Activated CD4-positive, alpha-beta T cell treated with anti-CD3 and anti-CD28 coated beads, Interleukin-2, Interleukin-4, amounts not matched to agents 100 ng/mL and 50 ng/mL, durations not matched to agents 16 hours and 8 hours (primary cell): ENCODE data around the gene WNT3.
"Not testable (repeated sequence)": the region's sequence is repeated elsewhere in the genome, so short reads cannot be mapped to it uniquely, and the experiment has no call there.

Experiments
- DNase-seq: peaks from one replicate; pipeline ENCODE4 v3.0.0-alpha.2; 2020; ENCODE audit warnings: low spot score

WNT3 gene

GRCh38 chr17:46812624-46813318, 5.7 kb downstream of the WNT3 start:
- no peak for DNase-seq

GRCh38 chr17:46811978-46812583, 6.4 kb downstream of the WNT3 start:
- no peak for DNase-seq

DNA sequence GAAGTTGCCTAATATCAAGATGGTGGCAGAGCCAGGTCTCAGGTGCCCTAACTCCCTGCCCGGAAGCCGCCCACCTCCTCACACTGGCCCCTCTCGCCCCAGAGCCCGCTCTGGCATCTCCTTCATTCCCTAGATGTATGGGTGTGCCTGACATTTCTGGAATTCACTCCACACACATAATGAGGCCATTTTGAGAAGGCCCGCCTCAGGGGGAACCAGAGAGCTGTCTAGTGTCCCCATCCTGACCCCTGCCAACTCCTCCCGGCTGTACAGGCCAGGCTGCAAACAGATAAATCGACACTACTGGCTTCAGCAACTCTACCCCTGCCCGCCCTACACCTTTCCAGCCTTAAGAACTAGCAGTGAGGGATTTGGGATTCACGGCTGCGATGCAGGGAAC, 7.7 kb downstream of the WNT3 start:
- DNase-seq, result no peak

- DNase-seq, result no peak
These were observed 9.4 kb downstream of the WNT3 start for GRCh38 chr17:46809110-46809571.

GRCh38 chr17:46805771-46806170, 12.7 kb downstream of the WNT3 start:
- no peak for DNase-seq

- DNase-seq, result no peak
These were observed 14.9 kb downstream of the WNT3 start for GRCh38 chr17:46803544-46803943.

DNA sequence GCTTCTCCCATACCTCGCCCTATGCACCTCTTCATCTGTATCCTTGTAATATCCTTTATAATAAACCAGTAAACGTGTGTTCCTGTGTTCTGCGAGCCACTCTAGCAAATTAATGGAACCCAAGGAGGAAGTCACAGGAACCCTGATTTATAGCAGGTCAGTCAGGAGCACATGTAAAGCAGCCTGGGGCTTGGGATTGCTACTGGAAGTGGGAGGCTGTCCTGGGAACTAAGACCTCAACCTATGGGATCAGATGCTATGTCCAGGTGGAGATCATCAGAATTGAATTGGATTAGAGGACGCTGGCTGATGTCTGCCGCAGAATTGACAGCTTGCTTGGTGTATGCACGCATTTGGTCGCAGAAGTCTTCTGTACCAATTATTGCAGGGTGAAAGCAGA, 15.7 kb downstream of the WNT3 start:
- no peak for DNase-seq

- no peak for DNase-seq
These were observed 17.9 kb downstream of the WNT3 start for GRCh38 chr17:46800573-46800972.

DNA sequence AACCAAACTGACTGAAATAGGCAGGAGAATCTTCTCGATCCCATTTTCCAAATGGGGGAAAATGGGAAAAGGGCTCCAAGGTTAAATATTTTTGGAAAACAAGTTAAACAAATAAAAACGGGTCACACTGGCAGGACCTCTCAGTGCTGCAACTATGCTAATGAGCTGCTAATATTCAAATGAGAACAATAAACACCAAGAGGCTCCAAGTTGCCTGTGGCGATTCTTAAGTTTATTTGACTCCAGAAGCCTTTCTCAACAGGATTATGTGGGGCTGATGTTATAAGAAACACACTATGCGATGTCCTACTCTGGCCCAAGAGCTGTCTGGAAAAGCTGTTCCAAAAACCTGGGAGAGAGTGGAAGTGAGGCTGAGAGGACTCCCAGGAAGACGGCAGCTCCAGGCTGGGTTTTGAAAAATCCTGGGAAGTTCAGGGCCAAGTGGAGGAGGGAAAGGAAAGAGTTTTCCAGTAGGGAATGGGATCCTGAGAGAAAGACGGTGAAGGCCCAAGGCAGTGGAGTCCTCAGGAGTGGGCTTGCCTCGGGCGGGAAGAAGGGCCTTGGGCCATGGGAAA, 21.4 kb downstream of the WNT3 start:
- no peak for DNase-seq

GRCh38 chr17:46796524-46796923, 22.0 kb downstream of the WNT3 start:
- DNase-seq, result no peak

DNA sequence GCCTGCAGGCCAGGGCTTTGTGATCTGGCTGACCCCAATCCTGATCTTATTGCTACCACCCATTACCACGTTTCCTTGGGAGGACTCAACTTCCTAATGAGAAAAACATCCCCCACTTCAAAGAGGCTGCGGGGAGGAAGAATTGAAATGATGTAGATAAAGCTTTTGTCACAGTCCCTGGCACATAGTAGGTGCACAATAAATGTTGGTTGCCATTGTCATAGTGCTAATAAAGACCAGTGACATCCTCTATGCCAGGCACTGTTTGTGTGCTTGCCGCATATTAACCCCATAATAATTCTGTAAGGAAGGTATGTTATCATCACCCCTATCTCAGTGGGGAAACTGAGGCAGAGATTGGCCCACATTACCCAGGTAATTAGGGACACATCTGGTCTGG, 22.4 kb downstream of the WNT3 start:
- DNase-seq, result no peak

GRCh38 chr17:46795379-46795952, 23.0 kb downstream of the WNT3 start:
- DNase-seq, result no peak

GRCh38 chr17:46794318-46794717, 24.2 kb downstream of the WNT3 start:
- no peak for DNase-seq

- no peak for DNase-seq
These were observed 25.0 kb downstream of the WNT3 start for GRCh38 chr17:46793541-46793940.

GRCh38 chr17:46793023-46793422, 25.5 kb downstream of the WNT3 start:
- DNase-seq, result not testable (repeated sequence)

DNA sequence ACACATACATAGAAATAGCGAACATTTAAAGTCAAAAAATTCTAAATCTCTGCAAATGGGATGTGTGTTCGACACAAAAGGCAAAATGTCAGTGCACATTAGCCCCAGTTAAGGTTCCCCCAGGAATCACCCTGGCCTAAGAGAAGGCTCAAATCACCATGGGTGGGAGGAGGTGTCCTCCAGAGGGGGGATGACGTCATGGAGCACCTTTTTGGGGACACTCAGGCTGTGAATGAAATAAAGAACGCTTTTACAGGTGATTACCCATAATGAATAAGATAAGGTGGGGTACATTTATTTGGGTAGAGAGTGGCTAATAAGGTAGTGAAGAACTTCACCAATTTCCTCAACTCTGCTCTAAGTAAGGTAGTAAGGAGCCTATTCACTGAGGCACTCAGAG, 26.4 kb downstream of the WNT3 start:
- DNase-seq, result no peak

DNA sequence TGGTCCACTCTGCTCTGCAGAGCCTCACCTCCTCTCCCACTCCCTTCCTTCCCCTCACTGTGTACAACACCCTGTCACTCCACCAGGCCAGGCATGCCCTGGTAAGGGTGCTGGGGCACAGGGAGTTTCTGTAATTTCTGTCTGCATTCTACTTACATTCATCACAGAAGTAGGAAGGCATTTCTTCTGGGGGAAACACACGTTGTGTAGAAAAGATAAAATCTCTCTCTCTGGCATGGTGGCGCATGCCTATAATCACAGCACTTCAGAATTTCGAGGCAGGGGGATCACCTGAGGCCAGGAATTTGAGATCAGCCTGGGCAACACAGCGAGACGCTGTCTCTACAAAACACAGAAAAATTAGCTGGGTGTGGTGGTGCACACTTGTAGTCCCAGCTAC, 27.0 kb downstream of the WNT3 start:
- DNase-seq, result no peak

DNA sequence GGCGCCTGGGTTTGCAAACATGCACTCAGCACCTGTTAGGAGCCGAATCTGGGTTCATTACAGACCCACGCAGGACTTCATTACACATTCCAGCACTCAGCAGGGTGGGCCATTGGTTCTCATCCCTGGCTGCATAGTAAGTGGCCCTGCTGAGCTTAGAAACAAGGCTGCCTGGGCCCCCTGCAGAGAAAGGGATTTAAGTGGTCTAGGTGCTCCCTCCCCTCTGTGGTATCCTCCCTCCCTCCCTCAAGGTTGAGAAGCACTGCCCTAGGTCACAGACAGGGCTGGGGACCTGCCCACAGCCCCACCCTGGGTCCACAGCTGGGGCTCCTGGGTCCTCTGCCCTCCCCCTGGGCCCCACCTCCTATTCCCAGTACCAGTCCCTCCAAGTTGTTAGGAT, 28.3 kb downstream of the WNT3 start:
- DNase-seq, result no peak

DNA sequence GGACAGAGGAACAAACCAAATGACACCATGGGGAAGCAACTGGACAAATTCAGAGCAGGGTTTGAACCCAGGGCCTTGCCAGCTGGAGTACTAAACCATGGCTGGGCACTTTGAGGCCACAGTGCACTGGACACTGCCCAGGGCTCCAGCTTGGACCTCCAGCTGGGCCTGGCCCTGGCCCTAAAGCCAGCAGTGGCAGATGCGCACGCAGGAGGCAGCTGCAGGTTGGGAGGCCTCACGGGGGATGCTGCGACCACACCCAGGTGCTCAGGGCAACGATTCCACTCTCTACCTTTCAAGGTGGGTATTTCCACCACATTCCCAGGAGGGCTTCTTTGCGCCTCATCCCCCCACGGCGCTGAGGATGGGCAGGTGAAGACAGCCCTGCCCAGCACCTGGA, 28.9 kb downstream of the WNT3 start:
- DNase-seq, result no peak

- DNase-seq, result no peak
These were observed 29.7 kb downstream of the WNT3 start for GRCh38 chr17:46788796-46789195.

- no peak for DNase-seq
These were observed 30.2 kb downstream of the WNT3 start for GRCh38 chr17:46788300-46788699.

DNA sequence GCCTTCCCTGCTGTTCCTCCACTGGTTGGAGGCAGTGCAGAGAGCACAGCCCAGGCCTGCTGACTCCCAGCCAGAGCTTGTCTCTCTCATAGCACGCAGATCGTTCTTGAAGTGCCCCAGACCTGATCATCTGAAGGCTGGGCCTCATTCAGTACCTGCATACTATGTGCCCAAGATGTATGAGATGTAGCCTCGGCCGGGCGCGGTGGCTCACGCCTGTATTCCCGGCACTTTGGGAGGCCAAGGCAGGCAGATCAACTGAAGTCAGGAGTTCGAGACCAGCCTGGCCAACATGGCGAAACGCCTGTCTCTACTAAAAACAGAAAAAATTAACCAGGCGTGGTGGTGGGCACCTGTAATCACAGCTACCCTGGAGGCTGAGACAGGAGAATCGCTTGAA, 31.0 kb downstream of the WNT3 start:
- DNase-seq, result no peak

GRCh38 chr17:46785696-46786095, 32.8 kb downstream of the WNT3 start:
- DNase-seq, result no peak
